Hepatocyte (in vitro differentiated cells): Measurements from ENCODE around the gene FA2H. TPM values are rescaled to one million over a fixed set of nuclear protein-coding genes. Genes with fewer than 3 reads are reported as not detected.
A peak's percentile ranks its signal among the peaks of the same experiment; 100 is the strongest.

Experiments used
- DNase-seq: peaks from one replicate; pipeline ENCODE4 v3.0.0-alpha.2; 2016; ENCODE audit warnings: low spot score
- H2AFZ ChIP-seq: fragments of 200-600 bp; sonication (generic); 2 replicates; pipeline ENCODE4 v1.6.0; 2016; ENCODE audit warnings: antibody characterized with exemption, mild to moderate bottlenecking
- H3K27ac ChIP-seq: fragments of 200-600 bp; sonication (generic); 2 replicates; pipeline ENCODE4 v1.5.1; 2016; ENCODE audit warnings: mild to moderate bottlenecking
- H3K27me3 ChIP-seq: fragments of 200-600 bp; sonication (generic); 2 replicates; pipeline ENCODE4 v1.6.1; 2016
- H3K36me3 ChIP-seq: fragments of 200-600 bp; sonication (generic); replicated peaks from 2 replicates; pipeline ENCODE4 v1.5.1; 2016; ENCODE audit warnings: low read depth; ENCODE audit not compliant: insufficient read depth
- H3K4me1 ChIP-seq: fragments of 200-600 bp; sonication (generic); 2 replicates; pipeline ENCODE4 v1.5.1; 2016; ENCODE audit warnings: mild to moderate bottlenecking, moderate library complexity; ENCODE audit not compliant: insufficient read depth
- H3K4me2 ChIP-seq: fragments of 200-600 bp; sonication (generic); 2 replicates; pipeline ENCODE4 v1.6.0; 2016
- H3K4me3 ChIP-seq: fragments of 200-600 bp; sonication (generic); 2 replicates; pipeline ENCODE4 v1.5.1; 2016; ENCODE audit warnings: mild to moderate bottlenecking
- H3K79me2 ChIP-seq: fragments of 200-600 bp; sonication (generic); 2 replicates; pipeline ENCODE4 v1.6.0; 2017; ENCODE audit warnings: mild to moderate bottlenecking
- H3K9me2 ChIP-seq: fragments of 200-600 bp; sonication (generic); replicated peaks from 2 replicates; pipeline ENCODE4 v1.6.0; 2017; ENCODE audit warnings: mild to moderate bottlenecking; ENCODE audit not compliant: insufficient read depth
- H3K9me3 ChIP-seq: fragments of 200-600 bp; sonication (generic); 2 replicates; pipeline ENCODE4 v1.5.1; 2016; ENCODE audit warnings: low read depth, mild to moderate bottlenecking
- H4K20me1 ChIP-seq: fragments of 200-600 bp; sonication (generic); 2 replicates; pipeline ENCODE4 v1.6.0; 2016; ENCODE audit warnings: mild to moderate bottlenecking; ENCODE audit not compliant: insufficient read depth, poor library complexity, severe bottlenecking
- CTCF ChIP-seq: fragments of 200-600 bp; sonication (generic); IDR thresholded peaks from 2 replicates; pipeline ENCODE4 v1.5.1; 2016; ENCODE audit warnings: antibody characterized with exemption, mild to moderate bottlenecking; ENCODE audit not compliant: poor library complexity
- EZH2 ChIP-seq: fragments of 200-600 bp; sonication (generic); IDR thresholded peaks from 2 replicates; pipeline ENCODE4 v1.6.1; 2016; ENCODE audit warnings: antibody characterized with exemption, mild to moderate bottlenecking, borderline replicate concordance
- EZH2phosphoT487 ChIP-seq: fragments of 200-600 bp; sonication (generic); IDR thresholded peaks from one replicate; pipeline ENCODE4 v1.6.1; 2018; ENCODE audit warnings: antibody characterized with exemption, mild to moderate bottlenecking, low read depth, moderate library complexity; ENCODE audit not compliant: unreplicated experiment, severe bottlenecking
- WGBS: methylation state at CpG from one replicate; pipeline ENCODE4 v1.1.6; 2016; ENCODE audit warnings: low lambda C conversion rate; ENCODE audit errors: missing lambda C conversion rate; 5-methylcytosine and 5-hydroxymethylcytosine counted together
- polyA plus RNA-seq: library from polyadenylated mRNA; unstranded; fragments of >200 nt; fragmentation: Nextera tagmentation; extraction: Ambion mirVana; gene quantifications from 2 replicates; pipeline ENCODE4 v1.2.1, GENCODE V29; 2016
- total RNA-seq: library from RNA; depleted of rRNA; stranded (reverse); fragments of >200 nt; gene quantifications from 2 replicates; pipeline ENCODE4 v1.2.3, GENCODE V29; 2014

Gene FA2H
- total and polyA plus RNA-seq, 2 experiments from 2014 or later, result 2.1 to 7.8 TPM

- peak overlapping the region; percentile 92 for H3K27ac ChIP-seq
- 48% methylated on average over 15 of the region's 15 CpGs for WGBS
- H3K36me3 ChIP-seq, result no peaks in the 10 kb centered on the region
- H3K9me3 ChIP-seq, result no peaks in the 10 kb centered on the region
- TF ChIP-seq CTCF, result no peak
- H3K4me3 ChIP-seq, result no peak overlapping the region
- no peaks in the 10 kb centered on the region for H3K9me2 ChIP-seq
- no peaks in the 10 kb centered on the region for H3K79me2 ChIP-seq
- peaks cover 18% of the 10 kb centered on the region for H3K4me1 ChIP-seq
- H4K20me1 ChIP-seq, result no peaks in the 10 kb centered on the region
- peak overlapping the region; percentile 66 for H3K4me2 ChIP-seq
- no peaks in the 10 kb centered on the region for H3K27me3 ChIP-seq
- H2AFZ ChIP-seq, result peak overlapping the region; percentile 6
- DNase-seq, result peak; percentile 93
Observed at GRCh38 chr16:74743668-74744299, 30.8 kb downstream of the FA2H start.

DNA sequence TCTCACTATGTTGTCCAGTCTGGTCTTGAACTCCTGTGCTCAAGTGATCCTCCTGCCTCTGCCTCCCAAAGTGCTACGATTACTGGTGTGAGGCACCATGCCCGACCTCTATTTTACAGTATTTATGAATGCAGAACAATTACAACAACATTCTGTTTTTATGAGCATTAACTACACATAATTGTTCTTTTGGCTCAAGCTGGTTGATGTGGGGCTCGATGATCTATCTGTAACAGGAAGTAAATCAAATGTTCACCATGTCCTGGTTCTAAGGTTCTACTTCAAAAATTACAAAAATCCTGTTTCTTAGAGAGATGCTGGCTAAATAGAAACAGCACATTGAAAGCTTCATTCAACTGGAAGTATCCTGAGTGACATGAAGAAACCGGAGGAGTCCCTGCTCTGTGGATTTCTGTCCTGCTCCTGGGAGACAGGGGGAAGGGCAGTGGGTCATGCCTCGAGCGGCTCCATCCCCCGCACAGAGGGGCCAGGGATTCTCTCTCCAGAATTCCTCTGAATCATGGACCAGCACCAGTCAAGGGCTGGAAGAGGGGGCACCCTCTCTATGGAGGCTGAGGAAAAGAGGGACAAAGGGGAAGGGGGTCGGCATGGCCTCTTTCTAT, 31.5 kb downstream of the FA2H start:
- Histone ChIP-seq H3K27ac (peak overlapping the region; percentile 92), H2AFZ (peak overlapping the region; percentile 6), H3K4me2 (peak overlapping the region; percentile 66), H3K79me2 (no peaks in the 10 kb centered on the region), H3K4me3 (no peak overlapping the region), H3K27me3 (no peaks in the 10 kb centered on the region), H4K20me1 (no peaks in the 10 kb centered on the region), H3K9me3 (no peaks in the 10 kb centered on the region), H3K36me3 (no peaks in the 10 kb centered on the region), H3K4me1 (peaks cover 18% of the 10 kb centered on the region), H3K9me2 (no peaks in the 10 kb centered on the region)
- peak; percentile 37 for DNase-seq
- TF ChIP-seq EZH2phosphoT487, result no peak
- TF ChIP-seq EZH2, result no peak
- no peak for TF ChIP-seq CTCF
- 52% methylated on average over 8 of the region's 8 CpGs for WGBS

DNA sequence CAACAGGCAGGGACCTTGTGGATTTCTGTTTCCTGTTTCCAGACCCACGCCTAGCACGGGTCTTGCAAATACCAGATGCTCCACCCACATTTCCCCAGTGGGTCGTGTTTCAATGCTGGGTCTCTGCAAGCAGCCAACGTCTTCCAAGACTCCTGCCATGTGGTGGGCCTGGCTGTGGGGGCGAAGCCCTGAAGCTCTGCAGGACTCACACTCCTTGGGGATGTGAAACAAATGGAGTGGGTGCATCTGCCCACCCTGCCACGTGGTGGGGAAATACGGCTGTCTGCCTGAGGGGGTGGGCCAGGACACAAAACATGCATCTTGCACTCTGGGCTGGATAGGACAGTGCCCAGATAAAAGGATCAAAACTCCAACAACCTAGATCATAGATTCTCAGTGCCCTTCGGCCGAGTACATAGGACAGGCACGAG, 32.6 kb downstream of the FA2H start:
- H3K27ac ChIP-seq, result no peak overlapping the region
- DNase-seq, result no peak
- H3K36me3 ChIP-seq, result no peaks in the 10 kb centered on the region
- peaks cover 18% of the 10 kb centered on the region for H3K4me1 ChIP-seq
- H3K27me3 ChIP-seq, result no peaks in the 10 kb centered on the region
- TF ChIP-seq EZH2phosphoT487 (no peak), CTCF (no peak), EZH2 (no peak)
- H3K4me2 ChIP-seq, result no peak overlapping the region
- no peak overlapping the region for H3K4me3 ChIP-seq
- no peaks in the 10 kb centered on the region for H3K9me2 ChIP-seq
- H3K79me2 ChIP-seq, result no peaks in the 10 kb centered on the region
- no peaks in the 10 kb centered on the region for H3K9me3 ChIP-seq
- H2AFZ ChIP-seq, result no peak overlapping the region
- WGBS, result 50% methylated on average over 10 of the region's 10 CpGs
- H4K20me1 ChIP-seq, result no peaks in the 10 kb centered on the region
